Measurements from ENCODE around the gene ITGB2.

- TF ChIP-seq CTCF (IDR thresholded peaks at IDR 0.05; ENCODE audit: low read depth, low read length) = no peak
- TF ChIP-seq, protein P1, sequence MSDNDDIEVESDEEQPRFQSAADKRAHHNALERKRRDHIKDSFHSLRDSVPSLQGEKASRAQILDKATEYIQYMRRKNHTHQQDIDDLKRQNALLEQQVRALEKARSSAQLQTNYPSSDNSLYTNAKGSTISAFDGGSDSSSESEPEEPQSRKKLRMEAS (IDR thresholded peaks at IDR 0.05; ENCODE audit: low read depth, low read length) = no peak
- TF ChIP-seq POLR2A (IDR thresholded peaks at IDR 0.05; ENCODE audit: extremely low read depth, insufficient read length) = no peak
Observed at GRCh38 chr21:44957047-44957831, 36.5 kb upstream of the ITGB2 start.

Measured in NB4 (cell line).